Stomach (tissue), 4 donors: ENCODE results near the gene DIAPH2.

Source experiments
- CTCF ChIP-seq, 7 experiments: fragments of 450-650 bp in 4 of 7; fragments of 200-600 bp in 3 of 7; sonication (generic) in 3 of 7; IDR thresholded peaks; one replicate each; pipeline ENCODE4 v1.5.1; 2016 to 2019; ENCODE audit warnings: antibody characterized with exemption in 7 of 7, control low read depth in 2 of 7, mild to moderate bottlenecking in 1 of 7
- POLR2A ChIP-seq, 4 donors: fragments of 450-650 bp; IDR thresholded peaks; one replicate each; pipeline ENCODE4 v1.6.1; 2016; ENCODE audit warnings: antibody characterized with exemption in 4 of 4, control low read depth in 2 of 4, mild to moderate bottlenecking in 1 of 4, moderate library complexity in 1 of 4

GRCh38 chrX:96689991-96690390, 5.3 kb downstream of the DIAPH2 start:
- TF ChIP-seq CTCF (IDR thresholded peaks at IDR 0.05) (no peak), POLR2A (IDR thresholded peaks at IDR 0.05) (no peak)
